Ishikawa (cell line): ENCODE measurements around the gene TBC1D5.

Source experiments
- CEBPB ChIP-seq: IDR thresholded peaks from 2 replicates; pipeline ENCODE4 v1.6.1; 2012
- CREB1 ChIP-seq: IDR thresholded peaks from 2 replicates; pipeline ENCODE4 v1.6.1; 2012; ENCODE audit warnings: low read depth
- RAD21 ChIP-seq: IDR thresholded peaks from 2 replicates; pipeline ENCODE4 v1.6.1; 2012; ENCODE audit warnings: low read depth
- REST ChIP-seq: IDR thresholded peaks from 2 replicates; pipeline ENCODE4 v1.6.1; 2012; ENCODE audit warnings: low read depth, mild to moderate bottlenecking

DNA sequence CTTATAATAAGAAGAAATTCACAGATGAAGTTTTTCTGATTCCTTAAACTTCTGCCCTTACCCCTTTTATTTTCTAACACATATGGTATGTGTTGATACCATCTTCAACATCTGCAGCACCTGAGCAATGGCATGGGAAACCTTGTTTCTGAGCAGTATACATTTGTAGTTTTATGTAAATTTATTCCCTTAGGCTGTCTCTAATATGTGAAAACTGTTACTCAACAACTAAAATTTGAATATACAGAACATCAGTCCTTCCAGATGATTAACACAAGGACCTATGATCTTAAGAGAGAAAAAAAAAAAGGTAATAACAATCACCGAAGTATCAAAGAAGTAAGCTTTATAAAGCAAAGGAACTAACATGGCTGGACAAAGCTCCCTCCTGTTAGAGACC, 190.5 kb downstream of the TBC1D5 start:
- no peak for TF ChIP-seq CREB1
- TF ChIP-seq CEBPB = no peak
- no peak for TF ChIP-seq REST
- no peak for TF ChIP-seq RAD21
